A673 (cell line): ENCODE measurements around the gene ARHGAP15. TPM values are rescaled to one million over a fixed set of nuclear protein-coding genes. Genes with fewer than 3 reads are reported as not detected.

Experiments used
- BruUV-seq: library from RNA; stranded (reverse); fragments of 400-500 nt; replicated peaks from 2 replicates; lab custom pipeline; 2021; lab: Mats Ljungman, UMichigan
- CTCF ChIA-PET: fragments of 300-600 bp; sonication (Branson Sonifier 250); formaldehyde crosslinking; loops from one replicate; lab custom pipeline; 2022; ENCODE audit warnings: antibody characterized with exemption; lab: Charles Lee
- POLR2A ChIA-PET: fragments of 300-600 bp; sonication (Branson Sonifier 250); formaldehyde crosslinking; loops from one replicate; lab custom pipeline; 2022; ENCODE audit warnings: antibody characterized with exemption; ENCODE audit not compliant: low non-redundant PET; lab: Charles Lee
- DNase-seq: peaks from one replicate; pipeline ENCODE4 v3.0.0-alpha.2; 2015; ENCODE audit warnings: low spot score
- H3K27ac ChIP-seq: fragments of 200-600 bp; sonication (generic); 2 replicates; pipeline ENCODE4 v1.5.1; 2016; ENCODE audit warnings: mixed run types, low read depth, mild to moderate bottlenecking, mixed read lengths, antibody characterized with exemption, low read length; ENCODE audit not compliant: poor library complexity, severe bottlenecking
- H3K27me3 ChIP-seq: fragments of 200-600 bp; sonication (generic); replicated peaks from 2 replicates; pipeline ENCODE4 v1.6.1; 2017; ENCODE audit warnings: mixed run types, low read depth, mild to moderate bottlenecking, mixed read lengths, antibody characterized with exemption, low read length; ENCODE audit not compliant: insufficient read depth, poor library complexity
- H3K36me3 ChIP-seq: fragments of 200-600 bp; sonication (generic); 2 replicates; pipeline ENCODE4 v1.6.1; 2016; ENCODE audit warnings: mixed run types, mild to moderate bottlenecking, mixed read lengths, antibody characterized with exemption, low read length; ENCODE audit not compliant: insufficient read depth, poor library complexity, severe bottlenecking
- H3K4me1 ChIP-seq: fragments of 200-600 bp; sonication (generic); 2 replicates; pipeline ENCODE4 v1.6.1; 2017; ENCODE audit warnings: mixed run types, mild to moderate bottlenecking, mixed read lengths, antibody characterized with exemption, low read length; ENCODE audit not compliant: insufficient read depth, poor library complexity, severe bottlenecking
- H3K4me3 ChIP-seq: fragments of 200-600 bp; sonication (generic); 2 replicates; pipeline ENCODE4 v1.5.1; 2016; ENCODE audit warnings: low read depth, mixed run types, mild to moderate bottlenecking, mixed read lengths, low read length; ENCODE audit not compliant: poor library complexity, severe bottlenecking
- H3K9me3 ChIP-seq: fragments of 200-600 bp; sonication (generic); 2 replicates; pipeline ENCODE4 v1.6.1; 2016; ENCODE audit warnings: mixed run types, low read depth, mild to moderate bottlenecking, mixed read lengths, antibody characterized with exemption, low read length; ENCODE audit not compliant: poor library complexity, severe bottlenecking
- CTCF ChIP-seq: fragments of 300-800, 200-600 bp; sonication (generic); conservative IDR thresholded peaks from 2 replicates; pipeline ENCODE4 v1.5.1; 2017; ENCODE audit warnings: low read depth, mild to moderate bottlenecking, antibody characterized with exemption, low read length, moderate library complexity, mixed read lengths
- EZH2 ChIP-seq: fragments of 200-600 bp; sonication (generic); IDR thresholded peaks from 2 replicates; pipeline ENCODE4 v1.6.1; 2017; ENCODE audit warnings: borderline replicate concordance, low read depth, mild to moderate bottlenecking, mixed read lengths, antibody characterized with exemption, low read length; ENCODE audit not compliant: poor library complexity, severe bottlenecking
- intact Hi-C: fragments of 100-400 bp; cut with micrococcal nuclease; formaldehyde crosslinking; loops from one replicate; pipeline ENCODE4 v1.10.0; 2022; ENCODE audit not compliant: unreplicated experiment
- total RNA-seq: library from RNA; stranded (reverse); gene quantifications from 2 replicates; pipeline ENCODE4 v1.2.3, GENCODE V29; 2021

The ARHGAP15 gene
- total RNA-seq, 1 experiment from 2014 or later: not detected

DNA sequence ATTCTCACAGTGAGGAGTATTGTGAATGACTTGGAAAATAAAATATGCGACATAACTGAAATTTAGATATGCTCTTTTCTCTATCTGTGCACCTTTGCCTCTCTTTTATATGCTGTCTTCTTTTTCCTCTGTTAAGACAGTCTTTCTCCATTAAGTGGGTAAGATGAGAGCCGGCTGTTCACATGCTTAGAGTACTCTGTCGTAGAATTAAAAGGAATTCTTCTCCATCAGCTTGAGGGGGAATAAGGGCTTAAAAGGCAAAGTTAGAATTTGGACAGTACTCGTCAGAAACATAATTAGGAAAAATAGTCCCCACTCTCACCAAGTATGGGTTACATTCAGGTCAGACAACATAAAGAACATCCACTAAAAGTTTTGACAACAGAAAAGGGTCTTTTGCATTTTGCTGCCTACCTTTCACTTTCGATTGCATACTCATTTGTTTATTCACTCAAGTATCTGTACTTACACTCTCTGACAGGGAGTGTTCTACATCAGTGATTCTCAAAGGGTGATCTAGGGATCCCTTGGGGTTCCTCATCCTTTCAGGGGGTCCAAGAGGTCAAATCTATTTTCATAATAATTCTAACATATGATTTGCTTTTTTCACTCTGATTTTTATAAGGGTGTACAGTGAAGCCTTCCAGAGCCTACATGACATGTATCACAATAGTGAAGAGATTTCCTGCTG is 48.0 kb downstream of the ARHGAP15 start:
- peaks cover 4% of the 10 kb centered on the region for H3K9me3 ChIP-seq
- BruUV-seq: no TSS peak
- no peaks in the 10 kb centered on the region for H3K4me1 ChIP-seq
- no peak for DNase-seq
- POLR2A ChIA-PET: no interaction called here
- H3K27ac ChIP-seq: no peak overlapping the region
- H3K27me3 ChIP-seq: no peaks in the 10 kb centered on the region
- intact Hi-C loops: no loop called here
- TF ChIP-seq CTCF (no peak), EZH2 (no peak)
- H3K4me3 ChIP-seq: no peak overlapping the region
- CTCF ChIA-PET: no interaction called here
- H3K36me3 ChIP-seq: no peaks in the 10 kb centered on the region

DNA sequence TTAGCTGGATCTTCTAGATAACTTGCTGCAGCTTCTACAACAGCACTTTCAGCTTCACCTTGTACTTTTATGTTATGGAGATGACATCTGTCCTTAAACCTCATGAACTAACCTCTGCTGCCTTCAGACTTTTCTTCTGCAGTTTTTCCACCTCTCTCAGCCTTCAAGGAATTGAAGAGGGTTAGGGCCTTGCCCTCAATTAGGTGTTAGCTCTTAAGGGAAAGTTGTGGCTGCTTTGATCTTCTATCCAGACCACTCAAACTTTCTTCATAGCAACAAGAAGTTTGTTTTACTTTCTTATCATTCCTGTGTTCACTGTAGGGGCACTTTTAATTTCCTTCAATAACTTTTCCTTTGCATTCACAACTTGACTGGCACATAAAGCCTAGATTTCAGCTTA is 52.3 kb downstream of the ARHGAP15 start:
- no TSS peak for BruUV-seq
- Histone ChIP-seq H3K36me3 (no peaks in the 10 kb centered on the region), H3K4me1 (no peaks in the 10 kb centered on the region), H3K27ac (no peak overlapping the region), H3K4me3 (no peak overlapping the region), H3K9me3 (peaks cover 4% of the 10 kb centered on the region), H3K27me3 (no peaks in the 10 kb centered on the region)
- no peak for DNase-seq
- POLR2A ChIA-PET: no interaction called here
- no peak for TF ChIP-seq CTCF
- TF ChIP-seq EZH2: no peak
- CTCF ChIA-PET: no interaction called here
- intact Hi-C loops: no loop called here

DNA sequence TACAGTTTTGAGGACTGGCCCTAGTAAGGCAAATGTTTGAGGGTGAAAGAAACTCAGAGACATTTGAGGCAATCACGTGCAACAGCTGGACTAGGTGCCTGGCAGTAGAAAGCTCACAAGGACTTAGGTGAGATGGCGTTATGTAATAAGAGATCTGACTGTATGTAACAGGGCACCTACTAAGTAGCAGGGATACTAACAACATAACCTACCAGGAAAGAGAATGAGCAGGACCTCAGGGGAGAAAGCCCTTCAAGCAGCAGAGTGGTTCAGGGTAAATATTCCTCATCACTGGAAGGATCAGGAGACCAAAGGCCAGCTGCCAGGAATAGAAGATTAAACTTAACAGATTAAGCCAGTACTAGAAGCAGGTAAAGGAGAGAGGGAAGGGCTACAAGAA is 53.4 kb downstream of the ARHGAP15 start:
- CTCF ChIA-PET: no interaction called here
- no TSS peak for BruUV-seq
- DNase-seq: no peak
- POLR2A ChIA-PET: no interaction called here
- H3K9me3 ChIP-seq: peaks cover 4% of the 10 kb centered on the region
- H3K4me3 ChIP-seq: no peak overlapping the region
- no peaks in the 10 kb centered on the region for H3K27me3 ChIP-seq
- H3K27ac ChIP-seq: no peak overlapping the region
- intact Hi-C loops: no loop called here
- no peaks in the 10 kb centered on the region for H3K4me1 ChIP-seq
- TF ChIP-seq EZH2 (no peak), CTCF (no peak)
- H3K36me3 ChIP-seq: no peaks in the 10 kb centered on the region
